Lower leg skin (tissue), 3 donors: ENCODE results near the gene SVEP1.

Experiments used
- CTCF ChIP-seq, 3 donors: fragments of 450-650 bp; IDR thresholded peaks; one replicate each; pipeline ENCODE4 v1.5.1; 2016; ENCODE audit warnings: antibody characterized with exemption in 3 of 3, mild to moderate bottlenecking in 3 of 3, moderate library complexity in 2 of 3
- POLR2A ChIP-seq, 2 donors: fragments of 450-650 bp; IDR thresholded peaks; one replicate each; pipeline ENCODE4 v1.6.1; 2016 to 2017; ENCODE audit warnings: antibody characterized with exemption in 2 of 2, mild to moderate bottlenecking in 1 of 2, moderate library complexity in 1 of 2

DNA sequence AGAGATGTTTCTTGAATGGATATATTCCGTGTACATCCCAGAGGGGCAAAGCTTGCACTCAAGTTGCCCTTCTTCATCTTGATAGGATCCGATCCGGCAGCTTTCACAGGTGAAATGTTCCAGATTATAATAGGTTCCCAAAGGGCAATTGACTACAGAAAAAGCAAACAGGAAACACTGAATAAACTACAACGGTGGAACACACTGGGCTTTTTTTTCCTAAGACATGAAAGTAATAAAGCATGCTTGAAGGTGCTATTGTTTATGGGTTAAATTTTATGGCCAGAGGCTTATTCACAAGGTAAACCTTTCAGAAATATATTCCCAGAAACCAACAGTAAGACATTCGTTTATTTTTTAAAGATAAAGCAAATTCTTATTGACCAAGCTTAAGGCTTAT lies 110.6 kb downstream of the SVEP1 start:
- TF ChIP-seq CTCF (IDR thresholded peaks at IDR 0.05) (no peak), POLR2A (IDR thresholded peaks at IDR 0.05) (no peak)
